HG02642 (cell line): Measurements from ENCODE around the gene CALML5.

Source experiments
- ATAC-seq: cut with Tn5 transposase; IDR thresholded peaks from one replicate; pipeline ENCODE4 v1.9.1; 2021; ENCODE audit warnings: mild to moderate bottlenecking; ENCODE audit not compliant: unreplicated experiment, poor library complexity

Gene CALML5

DNA sequence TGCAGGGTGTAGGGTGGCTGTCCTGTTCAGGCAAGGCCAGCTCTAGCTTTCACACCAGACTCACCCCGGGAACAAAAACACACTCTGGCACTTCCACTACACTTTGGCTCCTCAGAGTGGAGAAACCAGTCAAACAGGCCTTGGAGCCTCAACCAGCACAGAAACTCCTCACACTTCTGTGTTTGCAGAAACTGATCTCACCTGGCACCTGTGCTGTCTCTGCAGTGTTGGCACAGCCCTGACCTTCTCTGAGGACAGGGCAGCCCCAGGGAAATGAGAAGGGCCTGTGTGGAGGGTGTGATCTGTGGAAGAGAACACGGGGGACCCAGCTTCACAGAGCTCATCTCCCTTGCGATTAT, 4.1 kb upstream of the CALML5 start:
- ATAC-seq: no peak

- ATAC-seq: no peak
Observed at GRCh38 chr10:5502571-5503476, 3.5 kb upstream of the CALML5 start.

DNA sequence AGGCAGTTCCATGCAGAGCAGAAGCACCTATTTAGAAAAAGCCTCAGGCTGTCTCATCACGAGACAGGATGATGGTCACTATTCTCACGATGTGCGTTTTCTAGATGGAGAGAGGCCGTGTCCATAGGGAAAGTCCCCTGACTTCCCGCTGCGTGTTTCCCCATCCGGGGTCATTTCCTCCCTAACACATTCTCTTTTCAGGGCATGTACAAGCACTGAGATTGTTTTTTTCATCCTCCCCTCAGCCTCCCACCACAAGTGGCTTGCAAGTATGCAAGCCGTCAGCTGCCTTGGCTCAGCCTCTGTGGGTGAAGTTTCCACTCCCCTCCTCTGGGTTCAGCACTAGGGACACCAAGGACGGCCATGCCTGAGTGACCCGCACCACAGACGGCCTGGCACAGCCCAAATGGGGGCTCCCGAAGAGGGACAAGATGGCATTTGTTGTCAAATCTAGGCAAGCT, 2.7 kb upstream of the CALML5 start:
- ATAC-seq: no peak

DNA sequence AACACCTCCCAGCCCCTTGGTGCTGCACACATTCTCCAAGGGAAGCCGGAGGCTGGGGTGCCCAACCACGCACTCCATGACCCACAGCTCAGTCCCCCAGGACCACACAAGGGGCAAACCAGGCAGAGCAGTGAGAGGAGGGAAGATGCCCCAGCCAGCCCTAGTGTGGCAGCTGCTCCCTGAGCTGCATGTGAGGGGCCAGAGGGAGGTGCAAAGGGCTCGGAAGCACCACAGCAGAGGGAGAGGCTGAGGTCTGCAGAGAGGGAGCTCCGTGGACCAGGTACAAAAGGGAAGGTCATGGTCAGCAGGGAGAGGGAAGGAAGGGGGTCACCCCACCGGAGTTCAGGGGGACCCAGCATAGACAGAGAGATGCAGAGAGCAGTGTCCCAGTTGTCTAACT, 1.5 kb upstream of the CALML5 start:
- ATAC-seq: no peak

DNA sequence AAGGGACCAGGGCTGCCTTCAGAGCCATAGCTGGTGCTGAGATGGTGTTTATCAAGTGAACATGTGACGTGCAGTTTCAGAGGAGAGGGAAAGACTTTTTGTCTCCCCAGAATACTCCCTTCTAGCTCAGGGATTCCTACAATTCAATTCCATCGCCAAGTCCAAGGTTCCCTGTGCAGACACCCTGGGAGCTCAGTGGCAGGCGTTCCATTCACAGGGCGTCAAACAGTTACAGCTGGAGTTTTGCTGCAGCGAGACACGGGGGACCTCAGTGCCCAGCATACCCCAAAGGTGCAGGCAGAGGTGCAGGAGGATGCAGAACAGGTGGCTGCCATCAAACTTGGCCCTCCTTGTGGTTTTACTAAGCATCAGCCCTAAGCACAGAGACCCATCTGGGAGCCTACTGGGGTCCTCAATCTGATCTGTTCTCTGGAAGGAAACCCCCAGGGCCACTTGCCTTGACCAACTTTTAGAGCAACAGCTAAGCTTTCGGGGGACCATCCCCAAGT, 846 bp upstream of the CALML5 start:
- no peak for ATAC-seq

DNA sequence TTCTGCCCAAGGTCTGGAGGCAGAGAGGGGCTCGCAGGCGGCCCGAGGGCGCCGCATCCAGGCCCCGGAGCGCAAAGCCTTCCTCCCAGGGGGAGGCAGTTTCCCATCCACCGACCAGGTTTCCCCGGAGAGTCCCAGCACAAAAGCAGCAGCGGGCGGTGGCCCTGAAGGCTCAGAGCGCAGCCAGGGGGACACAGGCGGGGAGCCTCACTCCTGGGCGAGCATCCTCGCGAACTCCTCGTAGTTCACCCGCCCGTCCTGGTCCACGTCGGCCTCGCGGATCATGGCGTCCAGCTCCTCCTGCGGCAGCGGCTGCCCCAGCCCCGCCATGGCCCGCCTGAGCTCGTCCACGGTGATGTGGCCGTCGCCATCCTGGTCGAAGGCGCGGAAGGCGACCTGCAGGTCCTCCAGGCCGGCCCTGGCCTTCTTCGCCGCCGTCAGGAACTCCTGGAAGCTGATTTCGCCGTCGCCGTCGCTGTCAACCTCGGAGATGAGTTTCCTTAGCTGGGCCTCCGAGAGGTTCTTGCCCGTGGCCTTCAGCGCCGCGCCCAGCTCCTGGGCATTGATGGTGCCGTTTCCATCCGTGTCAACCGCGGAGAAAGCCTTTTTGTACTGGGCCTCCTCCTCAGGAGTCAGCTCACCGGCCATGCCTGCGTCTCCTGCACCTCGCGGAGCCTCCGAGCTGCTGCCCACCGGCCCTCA, 428 bp downstream of the CALML5 start:
- no peak for ATAC-seq

- no peak for ATAC-seq
Observed at GRCh38 chr10:5497948-5498730, 1.2 kb downstream of the CALML5 start.

DNA sequence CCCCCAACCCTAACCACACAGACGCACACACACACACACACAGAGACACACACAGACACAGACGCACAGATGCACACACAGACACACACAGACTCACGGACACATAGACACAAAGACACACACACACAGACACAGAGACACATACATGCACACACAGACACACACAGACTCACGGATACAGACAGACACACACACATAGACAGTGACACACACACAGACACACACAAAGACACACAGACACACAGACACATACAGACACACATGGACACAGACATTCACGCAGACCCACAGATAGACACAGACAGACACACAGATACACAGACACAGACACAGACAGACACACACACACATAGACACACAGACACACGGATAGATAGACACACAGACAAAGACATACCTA, 2.1 kb downstream of the CALML5 start:
- no peak for ATAC-seq

DNA sequence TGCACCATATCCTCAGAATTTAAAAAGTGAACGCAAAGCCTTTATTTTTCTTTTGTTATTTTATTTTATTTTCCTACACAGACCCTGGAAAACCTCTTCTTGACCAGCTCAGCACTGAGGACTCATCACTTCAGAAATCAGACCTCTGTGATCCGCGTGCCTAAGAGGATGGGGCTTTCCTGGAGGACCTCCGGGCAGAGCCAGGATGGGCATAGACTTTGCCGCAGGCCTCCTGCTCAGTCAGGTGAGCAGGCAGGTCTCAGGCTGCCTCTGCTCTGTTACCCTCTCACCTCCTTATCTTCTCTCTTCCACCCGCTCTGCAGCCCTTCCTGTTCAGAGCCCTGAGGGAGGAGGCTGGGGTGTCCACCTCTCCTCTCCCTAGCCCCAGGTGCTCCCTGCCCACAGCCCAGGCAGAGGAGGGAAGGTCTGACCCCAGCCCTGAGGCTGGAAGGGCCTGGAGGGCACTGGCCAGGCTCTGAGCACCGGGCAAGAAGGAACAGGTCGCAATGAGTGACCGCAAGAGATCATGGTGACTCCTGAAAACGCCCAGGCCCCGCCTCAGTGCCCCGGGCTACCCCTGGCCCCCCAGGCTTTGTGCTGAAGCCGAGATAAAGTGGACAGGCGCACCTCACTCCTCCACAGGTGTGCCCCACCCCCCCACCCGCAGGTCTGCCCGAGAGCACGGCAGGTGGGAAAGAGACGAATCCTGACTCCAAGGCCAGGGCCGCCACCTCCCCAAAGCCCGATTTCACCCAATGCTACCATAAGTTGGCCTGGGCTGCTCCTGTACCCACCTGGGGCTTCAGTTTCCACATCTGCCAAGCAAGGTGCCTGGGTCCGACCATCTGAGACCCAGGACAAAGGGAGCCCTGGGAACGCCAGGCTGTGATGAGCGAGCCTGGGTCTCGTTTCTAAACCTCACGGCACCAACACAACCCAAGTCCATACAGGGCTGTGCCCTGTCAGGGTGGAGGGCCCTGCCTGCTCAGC, 2.8 kb downstream of the CALML5 start:
- no peak for ATAC-seq

DNA sequence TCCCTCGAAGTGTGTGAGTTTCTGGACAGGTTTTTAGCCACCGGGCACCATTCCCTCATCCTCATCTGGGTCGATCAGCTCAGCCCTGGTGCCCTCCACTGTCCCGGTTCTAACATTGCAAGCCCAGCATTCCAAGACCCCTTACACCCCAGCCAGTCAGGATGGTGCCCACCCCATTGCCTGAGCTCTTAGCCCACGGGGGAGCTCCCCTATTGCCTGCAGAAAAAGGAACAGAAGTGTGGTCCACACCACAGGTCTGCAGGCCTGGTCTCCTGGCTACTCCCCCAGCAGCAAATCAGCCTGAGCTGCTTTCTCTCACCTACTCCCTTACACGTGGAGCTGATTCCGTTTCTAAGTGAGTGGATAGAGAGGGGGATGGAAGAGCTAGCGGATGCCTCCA, 4.8 kb downstream of the CALML5 start:
- ATAC-seq: no peak

- ATAC-seq: no peak
Observed at GRCh38 chr10:5493691-5494090, 5.7 kb downstream of the CALML5 start.

DNA sequence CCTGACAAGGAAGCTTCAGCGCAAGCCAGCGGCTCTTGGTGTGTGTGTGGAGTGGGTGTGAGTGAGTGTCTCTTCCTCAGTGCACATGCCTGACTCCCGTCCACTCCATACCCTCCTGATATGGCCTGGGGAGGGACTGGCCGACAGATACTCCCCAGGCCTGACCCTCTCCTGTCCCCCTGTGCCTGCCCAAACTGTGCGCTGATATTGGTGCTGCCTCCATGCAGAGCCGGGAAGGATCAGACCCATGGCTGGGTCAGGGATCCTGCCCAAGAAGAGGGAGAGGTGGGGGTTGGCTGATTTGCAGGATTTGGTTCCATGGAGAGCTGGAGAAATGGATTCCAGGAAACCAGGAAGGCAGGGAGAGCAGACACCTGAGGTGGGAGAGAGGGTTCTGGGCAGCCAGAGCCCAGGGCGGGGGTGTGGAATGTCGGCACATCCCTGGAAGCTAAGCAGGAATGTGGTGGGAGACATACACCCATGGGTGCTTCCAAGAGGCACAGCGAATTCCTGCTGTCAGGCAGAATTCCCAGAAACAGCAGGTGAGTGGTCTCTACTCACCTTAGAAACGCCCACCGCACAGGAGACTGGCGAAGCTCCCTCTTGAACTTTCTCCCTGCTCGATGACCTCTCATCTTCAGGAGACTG, 6.3 kb downstream of the CALML5 start:
- no peak for ATAC-seq

DNA sequence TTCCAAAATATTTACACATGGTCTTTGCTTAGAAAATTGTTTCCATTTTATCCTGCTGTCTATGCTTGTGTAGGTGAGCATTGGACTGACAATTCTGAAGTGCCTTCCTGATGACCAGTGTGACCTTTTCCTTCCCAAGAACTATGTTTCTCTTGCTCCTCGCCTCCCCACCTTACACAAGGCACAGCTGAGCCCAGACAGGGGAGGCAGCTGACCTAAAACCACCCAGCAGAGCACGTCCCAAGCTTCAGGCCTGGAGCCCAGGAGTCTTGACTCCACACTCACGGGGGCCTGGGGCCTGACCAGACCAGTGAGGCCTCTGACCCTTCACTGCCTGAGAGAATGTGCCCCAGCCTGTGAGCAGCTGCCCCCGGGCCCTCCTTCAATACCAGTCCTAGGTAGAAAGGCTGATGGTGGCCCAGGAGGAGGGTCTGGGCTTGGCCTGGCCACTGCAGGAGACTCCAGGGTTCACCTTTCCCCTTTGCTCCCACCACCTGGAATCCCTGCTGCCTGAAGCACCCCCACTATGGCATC, 7.0 kb downstream of the CALML5 start:
- ATAC-seq: no peak

GRCh38 chr10:5491477-5491876, 7.9 kb downstream of the CALML5 start:
- no peak for ATAC-seq

DNA sequence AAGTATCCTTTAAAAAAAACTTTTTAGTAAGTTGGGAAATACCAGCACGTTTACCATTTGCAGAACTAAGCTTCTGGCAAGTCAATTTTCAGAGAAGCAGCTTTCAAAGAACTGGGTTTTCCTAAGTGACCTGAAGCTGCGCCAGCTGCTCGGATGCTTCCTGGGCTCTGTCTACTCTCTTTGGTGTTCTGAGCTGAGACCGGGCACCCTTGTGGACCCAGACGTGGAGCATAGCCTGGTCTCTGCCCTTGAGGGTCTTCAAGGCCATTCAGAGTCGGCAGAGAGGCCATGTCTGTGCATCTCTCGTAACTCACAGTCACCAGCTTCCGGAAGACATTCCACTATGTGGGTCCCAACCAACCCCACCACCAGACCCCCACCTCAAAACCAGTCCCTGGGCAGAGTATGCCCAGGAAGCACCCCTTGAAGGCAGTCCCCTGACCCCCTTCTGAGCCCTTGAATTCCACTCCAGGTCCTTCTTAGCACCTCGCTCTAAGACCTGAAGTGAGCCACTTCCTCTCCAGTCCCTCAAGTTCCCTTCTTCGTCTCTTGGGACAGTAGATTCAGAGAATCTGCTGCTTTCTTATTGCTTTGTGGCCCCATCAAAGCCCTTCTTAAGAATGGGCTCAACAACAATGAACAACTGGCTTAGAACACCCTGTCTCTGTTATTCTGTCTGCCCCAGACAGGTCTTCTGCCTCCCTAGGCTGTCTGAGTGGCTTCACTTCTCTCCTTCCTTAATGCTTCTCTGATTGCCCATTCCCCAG, 8.5 kb downstream of the CALML5 start:
- no peak for ATAC-seq

DNA sequence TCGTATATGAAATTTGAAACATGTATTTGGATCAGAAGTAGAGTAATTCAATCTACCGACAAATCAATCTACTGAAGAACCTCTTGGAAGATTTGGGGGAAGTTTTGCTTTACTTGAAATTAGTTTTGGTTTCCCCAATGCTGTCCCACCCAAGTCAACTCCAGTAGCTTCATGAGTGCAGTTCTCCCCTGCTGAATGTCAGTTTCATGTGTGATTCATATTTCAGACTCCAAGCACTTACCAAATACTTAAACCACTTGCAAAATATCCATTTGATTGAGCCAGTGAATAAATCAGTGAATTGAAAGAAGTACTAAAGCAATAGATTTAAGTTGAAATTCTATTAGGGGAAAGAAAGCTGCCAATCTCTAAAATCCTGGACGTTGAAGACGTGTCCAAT, 9.3 kb downstream of the CALML5 start:
- ATAC-seq: no peak

DNA sequence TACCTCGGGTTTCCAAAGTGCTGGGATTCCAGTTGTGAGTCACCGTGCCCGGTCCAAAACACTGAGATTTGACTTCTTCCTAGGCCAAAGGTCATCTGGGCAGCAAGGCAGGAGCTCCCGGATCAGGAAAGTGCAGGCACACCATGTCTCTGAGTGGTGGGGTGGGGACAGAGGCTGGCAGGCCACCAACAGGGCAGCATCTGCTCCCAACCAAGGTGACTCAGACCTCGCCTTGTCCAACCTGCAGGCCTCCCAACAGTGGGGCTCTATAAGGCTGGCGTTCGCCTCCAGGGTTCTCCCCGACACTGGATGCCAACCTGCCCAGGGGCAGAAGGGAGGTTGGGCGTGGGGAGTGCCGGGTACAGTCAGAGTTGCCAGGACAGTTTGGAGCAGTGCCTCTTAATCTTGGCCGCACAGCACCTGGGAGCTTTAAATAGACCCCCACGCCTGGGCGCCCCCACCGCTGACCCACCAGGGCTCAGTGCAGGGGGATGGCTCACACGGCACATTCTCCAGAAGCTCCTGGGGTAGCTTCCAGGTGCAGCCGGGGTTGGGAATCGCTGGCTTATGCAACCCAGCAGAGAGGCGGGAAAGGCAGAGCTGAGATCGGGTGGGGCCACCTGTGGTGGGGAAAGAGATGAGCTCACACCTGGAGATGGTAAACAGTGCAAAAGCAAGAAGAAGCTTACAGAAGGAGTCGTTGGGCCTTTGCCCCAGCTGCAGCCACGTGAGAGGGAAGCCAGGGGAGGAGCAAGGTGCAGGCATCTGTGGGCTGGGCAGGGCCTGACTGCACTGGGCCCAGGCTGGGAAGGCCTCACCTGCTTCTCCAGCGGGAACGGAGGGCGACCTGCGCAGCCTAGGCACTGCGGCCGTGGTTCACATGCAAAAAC, 10.9 kb downstream of the CALML5 start:
- ATAC-seq: no peak
